Esophagus squamous epithelium (tissue), 4 donors: ENCODE measurements around the gene SLC33A1.
A peak's percentile ranks its signal among the peaks of the same experiment; 100 is the strongest.

Source experiments
- POLR2A ChIP-seq, 4 donors: fragments of 450-650 bp; IDR thresholded peaks; one replicate each; pipeline ENCODE4 v1.6.1; 2017; ENCODE audit warnings: antibody characterized with exemption in 4 of 4, mild to moderate bottlenecking in 4 of 4, moderate library complexity in 3 of 4
- TF ChIP-seq, protein P1 (sequence below), 6 experiments: fragments of 450-650 bp in 4 of 6; fragments of 200-600 bp in 2 of 6; sonication (generic) in 2 of 6; IDR thresholded peaks; one replicate each; pipeline ENCODE4 v1.5.1; 2016 to 2019; ENCODE audit warnings: antibody characterized with exemption in 6 of 6, mild to moderate bottlenecking in 4 of 6, moderate library complexity in 4 of 6

- TF ChIP-seq, protein P1, sequence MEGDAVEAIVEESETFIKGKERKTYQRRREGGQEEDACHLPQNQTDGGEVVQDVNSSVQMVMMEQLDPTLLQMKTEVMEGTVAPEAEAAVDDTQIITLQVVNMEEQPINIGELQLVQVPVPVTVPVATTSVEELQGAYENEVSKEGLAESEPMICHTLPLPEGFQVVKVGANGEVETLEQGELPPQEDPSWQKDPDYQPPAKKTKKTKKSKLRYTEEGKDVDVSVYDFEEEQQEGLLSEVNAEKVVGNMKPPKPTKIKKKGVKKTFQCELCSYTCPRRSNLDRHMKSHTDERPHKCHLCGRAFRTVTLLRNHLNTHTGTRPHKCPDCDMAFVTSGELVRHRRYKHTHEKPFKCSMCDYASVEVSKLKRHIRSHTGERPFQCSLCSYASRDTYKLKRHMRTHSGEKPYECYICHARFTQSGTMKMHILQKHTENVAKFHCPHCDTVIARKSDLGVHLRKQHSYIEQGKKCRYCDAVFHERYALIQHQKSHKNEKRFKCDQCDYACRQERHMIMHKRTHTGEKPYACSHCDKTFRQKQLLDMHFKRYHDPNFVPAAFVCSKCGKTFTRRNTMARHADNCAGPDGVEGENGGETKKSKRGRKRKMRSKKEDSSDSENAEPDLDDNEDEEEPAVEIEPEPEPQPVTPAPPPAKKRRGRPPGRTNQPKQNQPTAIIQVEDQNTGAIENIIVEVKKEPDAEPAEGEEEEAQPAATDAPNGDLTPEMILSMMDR (IDR thresholded peaks at IDR 0.05), result peak in 1 of 6 experiments; percentile 41
- peak in 3 of 4 donors; percentile 43 to 70 (median 54) for TF ChIP-seq POLR2A (IDR thresholded peaks at IDR 0.05)
Observed at GRCh38 chr3:155854141-155854940, at the start of gene SLC33A1.
